ENCODE measurements around the gene ANKMY1.

The ANKMY1 gene

DNA sequence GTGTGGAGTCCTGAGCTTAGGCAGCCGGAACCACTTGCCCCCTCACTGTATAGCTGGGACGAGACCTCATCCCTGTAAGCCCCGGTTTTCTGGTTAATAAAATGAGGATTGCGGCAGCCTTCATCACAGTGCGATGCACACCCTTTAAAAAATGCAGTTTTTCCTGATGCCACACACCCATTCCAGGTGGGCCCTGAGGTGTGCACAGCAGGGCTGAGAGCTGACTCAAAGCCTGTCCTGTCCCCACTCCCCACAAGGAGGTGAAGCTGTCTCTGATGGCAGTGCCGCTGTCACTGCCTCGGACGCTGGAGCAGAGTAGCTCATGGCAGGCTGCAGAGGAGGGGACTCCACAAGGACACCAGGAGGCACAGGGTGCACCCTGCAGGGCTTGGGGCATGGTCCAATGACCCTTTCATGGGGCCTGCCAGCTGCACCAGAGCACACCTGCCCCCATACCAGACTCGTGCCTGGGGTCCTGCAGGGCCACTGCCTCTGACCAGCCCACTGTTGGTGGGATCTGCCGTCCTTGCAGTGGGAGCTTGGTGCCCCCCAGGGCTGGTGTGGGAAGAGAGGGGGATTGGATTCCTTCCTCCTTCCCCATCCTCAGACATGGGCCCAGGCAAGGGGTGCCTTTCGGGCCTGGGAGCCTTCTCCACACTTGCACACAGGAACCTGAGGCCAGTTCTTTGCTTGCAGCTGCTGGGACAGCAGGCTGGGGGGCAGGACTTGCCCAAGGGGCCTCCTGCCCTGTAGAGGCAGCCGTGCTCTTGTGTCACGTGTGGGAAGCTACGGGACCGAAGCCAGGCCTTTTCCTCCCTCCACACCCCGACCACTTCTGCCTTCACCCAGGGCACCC is 99.5 kb downstream of the ANKMY1 start:
- no peak overlapping the region for H3K4me3 ChIP-seq (ENCODE audit: control insufficient read depth, low read depth, low read length)
- DNase-seq (ENCODE audit: low read depth) = no peak
- TF ChIP-seq CTCF (conservative IDR thresholded peaks at IDR 0.05; ENCODE audit: control insufficient read depth, insufficient read depth, low read depth, low read length) = no peak

GRCh38 chr2:240457223-240458043 is 100.4 kb downstream of the ANKMY1 start:
- TF ChIP-seq CTCF (conservative IDR thresholded peaks at IDR 0.05; ENCODE audit: control insufficient read depth, insufficient read depth, low read depth, low read length) = no peak
- H3K4me3 ChIP-seq (ENCODE audit: control insufficient read depth, low read depth, low read length) = no peak overlapping the region
- DNase-seq (ENCODE audit: low read depth) = no peak

DNA sequence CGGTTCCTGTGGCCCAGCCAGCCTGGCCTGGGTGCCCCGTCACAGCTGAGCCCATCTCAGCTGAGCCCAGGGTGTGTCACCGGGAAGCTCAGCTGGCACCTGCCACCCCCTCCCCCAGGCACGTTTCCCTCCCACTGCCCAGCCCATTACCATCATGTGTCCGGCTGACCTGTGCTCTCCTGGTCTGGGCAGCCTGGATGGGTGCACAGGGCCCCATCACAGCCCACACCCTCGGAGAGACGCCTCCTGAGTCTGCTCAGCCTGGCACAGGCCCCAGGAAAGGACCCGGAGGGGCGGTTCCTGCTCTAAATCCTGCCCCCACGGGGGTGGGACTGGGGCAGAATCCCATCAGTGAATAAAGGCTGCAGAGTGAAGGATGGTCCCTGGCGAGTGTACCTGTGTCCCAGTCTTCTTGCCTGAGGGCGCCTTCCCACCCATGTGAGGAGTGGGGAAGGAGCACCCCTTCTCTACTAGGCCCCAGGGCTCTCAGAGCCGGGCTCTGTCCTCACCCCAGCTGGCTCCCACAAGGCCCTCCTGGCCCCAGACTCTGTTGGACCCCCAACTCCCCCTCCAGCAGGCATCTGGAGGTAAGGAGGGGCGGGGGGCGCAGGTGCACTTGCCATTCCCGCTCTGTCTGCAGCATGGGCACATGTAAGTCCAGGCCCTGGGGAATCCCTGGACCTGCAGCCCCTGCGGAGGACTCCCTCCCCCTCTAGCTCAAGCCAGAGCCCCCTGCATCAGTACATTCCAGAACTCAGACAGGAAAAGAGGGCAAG is 101.2 kb downstream of the ANKMY1 start:
- TF ChIP-seq CTCF (conservative IDR thresholded peaks at IDR 0.05; ENCODE audit: control insufficient read depth, insufficient read depth, low read depth, low read length) = no peak
- H3K4me3 ChIP-seq (ENCODE audit: control insufficient read depth, low read depth, low read length) = no peak overlapping the region
- DNase-seq (ENCODE audit: low read depth) = no peak

DNA sequence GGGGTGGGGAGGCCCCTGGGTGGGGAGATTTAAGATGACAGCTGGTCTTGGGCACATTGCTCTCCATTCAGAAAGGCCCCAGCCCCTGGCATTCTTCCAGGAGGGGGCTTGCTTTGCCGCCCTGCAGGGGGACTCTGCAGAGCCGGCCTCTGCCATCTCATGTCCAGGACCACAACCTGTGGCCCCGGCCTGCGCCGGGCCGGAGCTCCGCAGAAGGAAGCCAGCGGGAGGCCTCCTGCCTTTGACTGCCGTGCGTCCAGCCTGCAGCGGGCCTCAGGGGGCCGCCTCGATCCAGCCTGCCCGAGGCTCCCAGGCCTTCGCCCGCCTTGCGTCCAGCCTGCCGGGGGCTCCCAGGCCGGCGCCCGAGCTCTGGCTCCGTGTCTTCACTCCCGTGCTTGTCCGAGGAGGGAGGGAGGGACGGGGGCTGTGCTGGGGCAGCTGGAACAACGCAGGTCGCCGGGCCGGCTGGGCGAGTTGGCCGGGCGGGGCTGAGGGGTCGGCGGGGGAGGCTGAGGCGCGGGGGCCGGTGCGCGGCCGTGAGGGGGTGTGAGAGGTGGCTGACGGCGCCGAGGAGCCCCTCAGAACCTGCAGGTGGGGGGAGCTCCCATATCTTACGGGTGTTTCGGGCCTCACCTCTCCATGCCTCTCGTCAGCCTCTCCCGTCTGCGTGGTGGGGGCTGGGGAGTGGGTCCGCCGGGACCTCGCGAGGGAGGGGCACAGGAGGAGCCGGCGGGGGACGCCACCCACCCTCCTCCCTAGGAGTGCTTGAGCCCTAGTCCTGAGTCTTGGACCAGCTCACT is 101.9 kb downstream of the ANKMY1 start:
- H3K4me3 ChIP-seq (ENCODE audit: control insufficient read depth, low read depth, low read length) = no peak overlapping the region
- no peak for DNase-seq (ENCODE audit: low read depth)
- TF ChIP-seq CTCF (conservative IDR thresholded peaks at IDR 0.05; ENCODE audit: control insufficient read depth, insufficient read depth, low read depth, low read length) = no peak

- no peak overlapping the region for H3K4me3 ChIP-seq (ENCODE audit: control insufficient read depth, low read depth, low read length)
- no peak for DNase-seq (ENCODE audit: low read depth)
- no peak for TF ChIP-seq CTCF (conservative IDR thresholded peaks at IDR 0.05; ENCODE audit: control insufficient read depth, insufficient read depth, low read depth, low read length)
These were observed 102.5 kb downstream of the ANKMY1 start for GRCh38 chr2:240455272-240455646.

Data from fibroblast of mammary gland (primary cell).